GM23338 (cell line): Measurements from ENCODE around the gene RNU6-8. TPM values are rescaled to one million over a fixed set of nuclear protein-coding genes. Genes with fewer than 3 reads are reported as not detected.

Experiments
- ATAC-seq: fragments of 200-7000 bp; cut with Tn5 transposase; 3 replicates; pipeline ENCODE4 v1.9.1; 2020
- DNase-seq: peaks from one replicate; pipeline ENCODE4 v3.0.0-alpha.2; 2015; ENCODE audit warnings: low spot score
- H2AFZ ChIP-seq: fragments of 200-600 bp; sonication (generic); 2 replicates; pipeline ENCODE4 v1.8.0; 2016; ENCODE audit warnings: antibody characterized with exemption, mild to moderate bottlenecking, moderate library complexity
- H3F3A ChIP-seq: fragments of 200-600 bp; sonication (generic); replicated peaks from 2 replicates; pipeline ENCODE4 v1.8.0; 2017; ENCODE audit warnings: antibody characterized with exemption, mixed run types, low read depth
- H3K27ac ChIP-seq: fragments of 200-600 bp; sonication (generic); 2 replicates; pipeline ENCODE4 v1.6.1; 2016; ENCODE audit warnings: low read depth
- H3K27me3 ChIP-seq: fragments of 200-600 bp; sonication (generic); 2 replicates; pipeline ENCODE4 v1.8.0; 2016; ENCODE audit warnings: mild to moderate bottlenecking, mixed run types, moderate library complexity; ENCODE audit not compliant: insufficient read depth
- H3K36me3 ChIP-seq: fragments of 200-600 bp; sonication (generic); 2 replicates; pipeline ENCODE4 v1.8.0; 2016; ENCODE audit warnings: mild to moderate bottlenecking; ENCODE audit not compliant: insufficient read depth
- H3K4me1 ChIP-seq: fragments of 200-600 bp; sonication (generic); 2 replicates; pipeline ENCODE4 v1.8.0; 2016; ENCODE audit warnings: mild to moderate bottlenecking, moderate library complexity; ENCODE audit not compliant: insufficient read depth
- H3K4me2 ChIP-seq: fragments of 200-600 bp; sonication (generic); 2 replicates; pipeline ENCODE4 v1.7.1; 2017; ENCODE audit warnings: mixed run types
- H3K4me3 ChIP-seq: fragments of 200-600 bp; sonication (generic); 2 replicates; pipeline ENCODE4 v1.6.1; 2016; ENCODE audit warnings: mixed run types
- H3K79me2 ChIP-seq: fragments of 200-600 bp; sonication (generic); replicated peaks from 2 replicates; pipeline ENCODE4 v1.8.0; 2017; ENCODE audit warnings: mild to moderate bottlenecking; ENCODE audit not compliant: insufficient read depth
- H3K9me2 ChIP-seq: fragments of 200-600 bp; sonication (generic); 2 replicates; pipeline ENCODE4 v1.8.0; 2017; ENCODE audit not compliant: insufficient read depth
- H4K20me1 ChIP-seq: fragments of 200-600 bp; sonication (generic); replicated peaks from 2 replicates; pipeline ENCODE4 v1.8.0; 2017; ENCODE audit warnings: mild to moderate bottlenecking; ENCODE audit not compliant: insufficient read depth
- H3K27ac Mint-ChIP-seq: 2 replicates; pipeline ENCODE4 v1.8.0; 2020; ENCODE audit warnings: inconsistent platforms, mild to moderate bottlenecking, moderate library complexity, mixed read lengths
- H3K27me3 Mint-ChIP-seq: 3 replicates; pipeline ENCODE4 v1.8.0; 2022; ENCODE audit warnings: low read depth, mild to moderate bottlenecking, moderate library complexity, mixed read lengths, inconsistent platforms; ENCODE audit not compliant: insufficient read depth, poor library complexity
- H3K36me3 Mint-ChIP-seq: 3 replicates; pipeline ENCODE4 v1.8.0; 2021; ENCODE audit warnings: low read depth, mild to moderate bottlenecking, inconsistent platforms, moderate library complexity, mixed read lengths
- H3K4me1 Mint-ChIP-seq: 3 replicates; pipeline ENCODE4 v1.8.0; 2020; ENCODE audit warnings: mild to moderate bottlenecking, inconsistent platforms, mixed read lengths
- H3K4me3 Mint-ChIP-seq: 3 replicates; pipeline ENCODE4 v1.8.0; 2021; ENCODE audit warnings: moderate library complexity, mild to moderate bottlenecking, inconsistent platforms, mixed read lengths
- H3K9me3 Mint-ChIP-seq: 3 replicates; pipeline ENCODE4 v1.8.0; 2020; ENCODE audit warnings: moderate library complexity, mild to moderate bottlenecking, inconsistent platforms, mixed read lengths
- CREB1 ChIP-seq: fragments of 250-450 bp; sonication (Bioruptor Pico); IDR thresholded peaks from 2 replicates; pipeline ENCODE4 v1.5.0; 2020; ENCODE audit warnings: low read depth, mild to moderate bottlenecking, moderate library complexity
- EZH2phosphoT487 ChIP-seq: fragments of 200-600 bp; sonication (generic); IDR thresholded peaks from one replicate; pipeline ENCODE4 v1.8.1; 2018; ENCODE audit warnings: antibody characterized with exemption; ENCODE audit not compliant: unreplicated experiment
- NANOG ChIP-seq: IDR thresholded peaks from 2 replicates; pipeline ENCODE4 v1.6.1; 2016; ENCODE audit warnings: antibody characterized with exemption, borderline replicate concordance
- POLR2AphosphoS5 ChIP-seq: IDR thresholded peaks from 2 replicates; pipeline ENCODE4 v1.6.1; 2016; ENCODE audit warnings: antibody characterized with exemption, low read depth
- REST ChIP-seq: IDR thresholded peaks from one replicate; pipeline ENCODE4 v1.6.1; 2018; ENCODE audit warnings: antibody characterized with exemption; ENCODE audit not compliant: unreplicated experiment
- STAT1 ChIP-seq: IDR thresholded peaks from one replicate; pipeline ENCODE4 v1.6.1; 2016; ENCODE audit warnings: antibody characterized with exemption; ENCODE audit not compliant: unreplicated experiment
- ZNF114 ChIP-seq: fragments of 250-450 bp; sonication (Bioruptor Pico); IDR thresholded peaks from 2 replicates; pipeline ENCODE4 v1.5.0; 2020; ENCODE audit warnings: mild to moderate bottlenecking, moderate library complexity
- ZNF331 ChIP-seq: fragments of 250-450 bp; sonication (Bioruptor Pico); IDR thresholded peaks from 2 replicates; pipeline ENCODE4 v1.5.0; 2020; ENCODE audit warnings: low read depth, mild to moderate bottlenecking, moderate library complexity
- ZNF462 ChIP-seq: fragments of 250-450 bp; sonication (Bioruptor Pico); IDR thresholded peaks from 2 replicates; pipeline ENCODE4 v1.5.0; 2020; ENCODE audit warnings: mild to moderate bottlenecking, moderate library complexity
- polyA plus RNA-seq: library from polyadenylated mRNA; unstranded; fragments of >200 nt; fragmentation: Nextera tagmentation; extraction: Ambion mirVana; gene quantifications from 2 replicates; pipeline ENCODE4 v1.2.1, GENCODE V29; 2016
- total RNA-seq: library from RNA; depleted of rRNA; stranded (reverse); fragments of >200 nt; shearing (Covaris generic); gene quantifications from 2 replicates; pipeline ENCODE4 v1.2.3, GENCODE V29; 2014
- TF ChIP-seq, protein P1 (sequence below), 2 experiments: fragments of 200-600 bp in 1 of 2; sonication (generic) in 1 of 2; conservative IDR thresholded peaks; 2 replicates each; pipeline versions ENCODE4 v1.5.1 to v1.6.1; 2016 to 2017; ENCODE audit warnings: antibody characterized with exemption in 2 of 2, low read depth in 2 of 2, mild to moderate bottlenecking in 2 of 2, moderate library complexity in 1 of 2
- TF ChIP-seq, protein P2 (sequence below): IDR thresholded peaks from 2 replicates; pipeline ENCODE4 v1.6.1; 2016; ENCODE audit warnings: antibody characterized with exemption

The RNU6-8 gene
- total and polyA plus RNA-seq, 2 experiments from 2014 or later, result 39.1 TPM; not detected in 1

- no peaks in the 10 kb centered on the region for H3K27me3 Mint-ChIP-seq
- H3K4me3 Mint-ChIP-seq, result no peak overlapping the region
- ATAC-seq (no peak), DNase-seq (no peak)
- H3K36me3 Mint-ChIP-seq, result no peaks in the 10 kb centered on the region
- TF ChIP-seq ZNF331 (CRISPR knock-in tag) (no peak), ZNF462 (CRISPR knock-in tag) (no peak), NANOG (no peak), CREB1 (no peak), EZH2phosphoT487 (no peak), POLR2AphosphoS5 (no peak), STAT1 (no peak), ZNF114 (no peak), REST (no peak)
- TF ChIP-seq, protein P1, sequence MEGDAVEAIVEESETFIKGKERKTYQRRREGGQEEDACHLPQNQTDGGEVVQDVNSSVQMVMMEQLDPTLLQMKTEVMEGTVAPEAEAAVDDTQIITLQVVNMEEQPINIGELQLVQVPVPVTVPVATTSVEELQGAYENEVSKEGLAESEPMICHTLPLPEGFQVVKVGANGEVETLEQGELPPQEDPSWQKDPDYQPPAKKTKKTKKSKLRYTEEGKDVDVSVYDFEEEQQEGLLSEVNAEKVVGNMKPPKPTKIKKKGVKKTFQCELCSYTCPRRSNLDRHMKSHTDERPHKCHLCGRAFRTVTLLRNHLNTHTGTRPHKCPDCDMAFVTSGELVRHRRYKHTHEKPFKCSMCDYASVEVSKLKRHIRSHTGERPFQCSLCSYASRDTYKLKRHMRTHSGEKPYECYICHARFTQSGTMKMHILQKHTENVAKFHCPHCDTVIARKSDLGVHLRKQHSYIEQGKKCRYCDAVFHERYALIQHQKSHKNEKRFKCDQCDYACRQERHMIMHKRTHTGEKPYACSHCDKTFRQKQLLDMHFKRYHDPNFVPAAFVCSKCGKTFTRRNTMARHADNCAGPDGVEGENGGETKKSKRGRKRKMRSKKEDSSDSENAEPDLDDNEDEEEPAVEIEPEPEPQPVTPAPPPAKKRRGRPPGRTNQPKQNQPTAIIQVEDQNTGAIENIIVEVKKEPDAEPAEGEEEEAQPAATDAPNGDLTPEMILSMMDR (conservative IDR thresholded peaks at IDR 0.05; ENCODE audit: low read depth in 2 of 2), result no peak
- TF ChIP-seq, protein P2, sequence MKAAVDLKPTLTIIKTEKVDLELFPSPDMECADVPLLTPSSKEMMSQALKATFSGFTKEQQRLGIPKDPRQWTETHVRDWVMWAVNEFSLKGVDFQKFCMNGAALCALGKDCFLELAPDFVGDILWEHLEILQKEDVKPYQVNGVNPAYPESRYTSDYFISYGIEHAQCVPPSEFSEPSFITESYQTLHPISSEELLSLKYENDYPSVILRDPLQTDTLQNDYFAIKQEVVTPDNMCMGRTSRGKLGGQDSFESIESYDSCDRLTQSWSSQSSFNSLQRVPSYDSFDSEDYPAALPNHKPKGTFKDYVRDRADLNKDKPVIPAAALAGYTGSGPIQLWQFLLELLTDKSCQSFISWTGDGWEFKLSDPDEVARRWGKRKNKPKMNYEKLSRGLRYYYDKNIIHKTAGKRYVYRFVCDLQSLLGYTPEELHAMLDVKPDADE, result no peak
- H3K27ac Mint-ChIP-seq, result no peak overlapping the region
- Histone ChIP-seq H3K27ac (no peak overlapping the region), H3K27me3 (no peaks in the 10 kb centered on the region), H3F3A (no peaks in the 10 kb centered on the region), H3K4me1 (no peaks in the 10 kb centered on the region), H3K36me3 (no peaks in the 10 kb centered on the region), H3K4me2 (no peak overlapping the region), H2AFZ (no peak overlapping the region), H3K79me2 (no peaks in the 10 kb centered on the region), H3K4me3 (no peak overlapping the region), H4K20me1 (no peaks in the 10 kb centered on the region), H3K9me2 (no peaks in the 10 kb centered on the region)
- peaks cover 9% of the 10 kb centered on the region; the same call in 2 of the 3 replicates for H3K9me3 Mint-ChIP-seq
- no peaks in the 10 kb centered on the region; the same call in 2 of the 3 replicates for H3K4me1 Mint-ChIP-seq
Measured at GRCh38 chr14:32232481-32232880, 29.4 kb upstream of the RNU6-8 start.
